Limb (tissue), 2 donors: ENCODE measurements around the gene THTPA.
"Not testable (repeated sequence)": the region's sequence is repeated elsewhere in the genome, so short reads cannot be mapped to it uniquely, and the experiment has no call there.

Experiments used
- DNase-seq, 2 donors: peaks; one replicate each; pipeline ENCODE4 v3.0.0-alpha.2; 2016; ENCODE audit errors: extremely low spot score in 2 of 2

The THTPA gene

DNA sequence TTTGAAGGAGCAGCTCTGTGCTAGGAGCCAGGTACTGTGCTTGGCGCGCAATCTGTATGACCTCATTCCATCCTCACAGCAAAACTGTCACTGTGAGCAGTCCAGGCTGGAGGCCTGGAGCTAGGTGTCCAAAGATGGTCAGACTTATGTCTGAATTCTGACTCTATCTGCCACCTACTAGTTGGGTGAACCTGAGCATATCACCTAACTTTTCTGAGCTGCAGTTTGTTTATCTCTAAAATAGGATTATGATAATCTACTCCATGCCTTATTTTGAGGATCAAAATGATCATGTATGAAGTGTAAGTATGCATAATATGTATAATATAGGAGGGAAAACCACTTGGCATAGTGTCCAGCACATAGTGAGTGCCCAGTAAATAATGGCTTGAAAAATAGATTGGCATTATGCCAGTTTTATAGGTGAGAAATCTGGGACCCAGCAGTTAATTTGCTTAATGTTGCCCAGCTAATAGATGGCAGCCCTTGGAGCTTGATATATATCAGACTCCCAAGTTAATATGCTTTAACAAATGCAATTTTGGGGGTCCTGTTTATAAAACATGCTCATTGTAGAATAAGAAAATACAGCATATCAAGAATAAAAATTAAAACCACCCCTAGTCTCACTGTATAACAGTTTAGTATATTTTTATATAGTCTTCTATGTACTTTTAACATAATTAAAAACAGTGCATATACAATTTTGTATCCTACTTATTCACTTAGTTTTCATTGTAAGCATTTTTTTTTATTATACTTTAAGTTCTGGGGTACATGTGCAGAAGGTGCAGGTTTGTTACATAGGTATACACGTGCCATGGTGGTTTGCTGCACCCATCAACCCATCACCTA is 27.1 kb downstream of the THTPA start:
- DNase-seq = peak in 1 of 2 donors; percentile 10

DNA sequence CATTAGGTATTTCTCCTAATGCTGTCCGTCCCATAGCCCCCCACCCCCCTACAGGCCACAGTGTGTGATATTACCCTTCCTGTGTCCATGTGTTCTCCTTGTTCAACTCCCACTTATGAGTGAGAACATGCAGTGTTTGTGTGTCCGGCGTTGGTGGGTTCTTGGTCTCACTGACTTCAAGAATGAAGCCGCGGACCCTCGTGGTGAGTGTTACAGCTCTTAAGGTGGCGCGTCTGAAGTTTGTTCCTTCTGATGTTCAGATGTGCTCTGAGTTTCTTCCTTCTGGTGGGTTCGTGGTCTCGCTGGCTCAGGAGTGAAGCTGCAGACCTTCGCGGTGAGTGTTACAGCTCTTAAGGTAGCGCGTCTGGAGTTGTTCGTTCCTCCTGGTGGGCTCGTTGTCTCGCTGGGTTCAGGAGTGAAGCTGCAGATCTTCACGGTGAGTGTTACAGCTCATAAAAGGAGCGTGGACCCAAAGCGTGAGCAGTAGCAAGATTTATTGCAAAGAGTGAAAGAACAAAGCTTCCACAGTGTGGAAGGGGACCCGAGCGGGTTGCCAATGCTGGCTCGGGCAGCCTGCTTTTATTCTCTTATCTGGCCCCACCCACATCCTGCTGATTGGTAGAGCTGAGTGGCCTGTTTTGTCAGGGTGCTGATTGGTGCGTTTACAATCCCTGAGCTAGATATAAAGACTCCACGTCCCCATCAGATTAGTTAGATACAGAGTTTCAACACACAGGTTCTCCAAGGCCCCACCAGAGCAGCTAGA is 27.9 kb downstream of the THTPA start:
- DNase-seq = peak in 1 of 2 donors; percentile 10

DNA sequence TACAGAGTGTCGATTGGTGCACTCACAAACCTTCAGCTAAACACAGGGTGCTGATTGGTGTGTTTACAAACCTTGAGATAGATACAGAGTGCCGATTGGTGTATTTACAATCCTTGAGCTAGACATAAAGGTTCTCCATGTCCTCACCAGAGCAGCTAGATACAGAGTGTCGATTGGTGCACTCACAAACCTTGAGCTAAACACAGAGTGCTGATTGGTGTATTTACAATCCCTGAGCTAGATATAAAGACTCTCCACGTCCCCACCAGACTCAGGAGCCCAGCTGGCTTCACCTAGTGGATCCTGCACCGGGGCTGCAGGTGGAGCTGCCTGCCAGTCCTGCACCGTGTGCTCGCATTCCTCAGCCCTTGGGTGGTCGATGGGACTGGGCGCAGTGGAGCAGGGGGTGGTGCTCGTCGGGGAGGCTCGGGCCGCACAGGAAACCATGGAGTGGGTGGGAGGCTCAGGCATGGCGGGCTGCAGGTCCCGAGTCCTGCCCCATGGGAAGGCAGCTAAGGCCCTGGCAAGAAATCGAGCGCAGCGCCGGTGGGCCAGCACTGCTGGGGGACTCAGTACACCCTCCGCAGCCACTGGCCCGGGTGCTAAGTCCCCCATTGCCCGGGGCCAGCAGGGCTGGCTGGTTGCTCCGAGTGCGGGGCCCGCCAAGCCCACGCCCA is 28.6 kb downstream of the THTPA start:
- DNase-seq = not testable (repeated sequence)

DNA sequence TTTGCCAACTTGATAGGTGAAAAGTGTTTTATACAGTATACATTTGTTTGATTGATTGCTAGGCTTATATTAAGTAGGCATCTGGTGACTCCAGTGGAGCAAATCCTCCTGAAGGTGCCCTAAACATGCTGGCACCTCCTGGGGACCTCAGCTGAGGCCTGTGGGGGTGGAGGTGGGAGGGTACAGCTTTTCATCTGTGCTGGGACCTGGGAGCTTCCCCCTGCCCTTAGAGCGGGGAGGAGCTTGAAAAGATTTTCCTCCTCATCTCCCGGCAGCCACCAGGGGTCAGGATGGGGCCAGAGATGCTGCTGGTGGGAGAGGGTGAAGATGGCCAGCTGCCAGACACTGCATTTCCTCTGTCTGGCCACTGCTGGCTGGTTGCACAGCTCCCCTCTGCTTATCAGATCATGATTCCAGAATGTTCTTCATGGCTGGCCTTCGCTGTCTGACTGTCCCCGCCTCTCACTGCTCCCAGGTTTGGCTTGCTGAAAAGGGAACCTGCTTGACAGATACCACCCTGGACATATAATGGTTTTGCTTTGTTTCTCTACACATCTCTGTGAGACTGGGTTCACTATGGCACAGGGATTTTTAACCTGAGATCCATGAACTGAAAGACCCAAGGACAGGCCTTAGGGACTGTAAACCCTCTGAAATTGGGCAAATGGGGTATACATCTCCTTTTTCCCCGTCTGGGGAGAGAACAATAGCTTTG is 33.0 kb downstream of the THTPA start:
- DNase-seq = peak; percentile 86 to 93

DNA sequence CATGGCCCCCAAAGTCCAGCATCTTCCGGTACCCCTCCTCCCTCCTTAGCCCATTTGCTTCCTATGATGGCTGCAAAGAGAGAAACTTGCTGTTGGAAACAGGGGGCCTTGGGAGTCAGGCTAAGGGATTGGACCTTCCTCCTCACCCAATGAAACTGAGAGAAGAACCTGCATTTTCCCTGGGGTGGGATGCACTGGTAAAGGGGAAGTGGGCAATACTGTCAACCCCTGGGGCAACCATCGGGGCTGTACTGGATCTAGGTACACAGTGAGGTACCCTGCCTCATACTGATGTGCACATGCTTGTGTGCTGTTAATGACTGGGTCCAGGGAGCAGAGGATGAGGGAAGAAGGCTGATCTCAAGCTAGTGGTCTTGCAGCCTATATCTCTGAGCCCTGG is 33.5 kb downstream of the THTPA start:
- DNase-seq = no peak

DNA sequence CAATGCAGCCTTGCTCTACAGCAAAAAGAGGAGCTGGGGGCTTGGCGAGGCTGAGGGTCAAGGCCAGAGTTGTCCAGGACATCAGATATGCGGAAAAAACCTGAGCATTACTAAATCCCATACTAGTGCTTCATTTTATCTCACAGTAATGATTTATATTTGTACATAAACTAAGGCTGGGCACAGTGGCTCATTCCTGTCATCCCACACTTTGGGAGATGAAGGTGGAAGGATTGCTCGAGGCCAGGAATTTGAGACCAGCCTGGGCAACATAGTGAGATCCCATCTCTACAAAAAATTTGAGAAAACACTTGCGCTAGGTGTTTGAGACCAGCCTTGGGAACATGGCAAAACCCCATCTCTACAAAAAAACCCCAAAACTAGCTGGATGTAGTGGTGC is 34.1 kb downstream of the THTPA start:
- no peak for DNase-seq

DNA sequence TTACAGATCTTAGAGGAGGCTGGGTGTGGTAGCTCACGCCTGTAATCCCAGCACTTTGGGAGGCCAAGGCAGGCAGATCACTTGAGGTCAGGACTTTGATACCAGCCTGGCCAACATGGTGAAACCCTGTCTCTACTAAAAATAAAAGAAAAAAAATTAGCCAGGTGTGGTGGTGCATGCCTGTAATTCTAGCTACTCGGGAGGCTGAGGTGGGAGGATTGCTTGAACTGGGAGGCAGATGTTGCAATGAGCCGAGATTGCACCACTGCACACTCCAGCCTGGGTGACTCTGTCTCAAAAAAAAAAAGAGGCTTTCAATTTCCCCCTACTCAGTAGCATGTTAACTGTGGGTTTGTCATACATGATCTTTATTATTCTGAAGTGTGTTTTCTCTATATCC is 38.1 kb downstream of the THTPA start:
- not testable (repeated sequence) for DNase-seq

DNA sequence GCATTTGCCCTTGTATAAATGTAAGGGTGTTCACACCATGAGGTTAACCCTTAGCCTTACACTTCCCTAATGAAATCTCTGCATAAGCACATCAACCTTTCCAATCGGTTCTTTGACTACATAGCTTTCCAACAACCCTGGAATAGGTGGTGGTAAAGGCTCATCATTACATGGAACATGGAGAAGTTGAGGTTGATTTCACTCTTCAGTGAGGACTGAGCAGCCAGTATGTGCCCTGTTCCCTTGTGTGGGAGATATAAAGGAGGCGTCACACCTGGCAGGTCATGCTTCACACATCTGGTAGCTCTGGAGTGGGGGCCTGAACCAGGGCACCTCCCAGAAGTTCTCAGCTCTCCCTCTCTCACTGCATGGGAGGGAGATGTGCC is 44.2 kb downstream of the THTPA start:
- DNase-seq = no peak

DNA sequence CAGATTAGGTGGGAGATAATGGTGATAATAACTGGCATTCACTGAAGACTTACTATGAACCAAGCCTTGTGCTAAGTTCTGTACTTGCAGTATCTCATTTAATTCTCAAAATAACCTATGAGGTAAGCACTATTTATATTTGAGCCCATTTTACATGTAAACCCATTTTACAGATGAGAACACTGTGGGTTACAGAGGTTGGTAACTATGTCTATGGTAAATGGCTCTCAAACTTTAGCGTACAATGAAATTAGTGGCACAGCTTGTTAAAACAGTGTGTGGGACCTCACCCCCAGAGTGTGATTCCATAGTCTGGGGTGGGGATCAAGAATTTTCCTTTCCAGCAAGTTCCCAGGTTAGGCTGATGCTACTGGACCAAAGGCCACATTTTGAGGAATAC is 44.7 kb downstream of the THTPA start:
- no peak for DNase-seq

DNA sequence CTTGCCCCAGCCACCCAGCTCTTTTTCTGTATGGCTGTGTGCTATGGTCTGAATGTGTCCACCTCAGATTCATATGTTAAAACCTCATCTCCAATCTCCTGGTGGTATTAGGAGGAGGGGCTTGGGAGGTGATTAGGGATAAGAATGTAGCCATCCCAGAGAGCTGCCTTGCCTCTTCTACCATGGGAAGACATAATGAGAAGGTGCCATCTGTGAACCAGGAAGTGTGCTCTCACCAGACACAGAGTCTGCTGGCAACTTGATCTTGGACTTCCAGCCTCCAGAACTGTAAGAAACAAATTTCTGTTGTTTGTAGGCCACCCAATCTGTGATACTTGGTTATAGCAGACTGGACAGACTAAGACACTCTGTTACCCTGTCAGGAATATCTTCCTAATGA is 45.4 kb downstream of the THTPA start:
- DNase-seq = no peak

DNA sequence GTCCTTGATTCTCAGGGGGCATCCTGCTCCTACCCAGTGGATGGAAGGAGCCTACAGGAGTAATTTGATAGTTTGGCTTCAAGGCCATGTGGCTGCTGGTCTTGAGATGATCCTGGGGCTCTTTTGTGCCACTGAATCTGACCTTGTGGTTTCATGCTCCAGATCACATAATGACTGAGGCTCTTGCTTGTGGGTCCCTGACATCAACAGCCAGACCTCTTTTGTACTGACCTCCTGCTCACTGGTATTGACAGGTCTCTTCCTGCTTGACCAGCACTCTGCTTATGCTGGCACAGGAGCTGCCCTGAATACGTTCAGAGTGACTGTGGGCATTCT is 45.7 kb downstream of the THTPA start:
- DNase-seq = no peak

DNA sequence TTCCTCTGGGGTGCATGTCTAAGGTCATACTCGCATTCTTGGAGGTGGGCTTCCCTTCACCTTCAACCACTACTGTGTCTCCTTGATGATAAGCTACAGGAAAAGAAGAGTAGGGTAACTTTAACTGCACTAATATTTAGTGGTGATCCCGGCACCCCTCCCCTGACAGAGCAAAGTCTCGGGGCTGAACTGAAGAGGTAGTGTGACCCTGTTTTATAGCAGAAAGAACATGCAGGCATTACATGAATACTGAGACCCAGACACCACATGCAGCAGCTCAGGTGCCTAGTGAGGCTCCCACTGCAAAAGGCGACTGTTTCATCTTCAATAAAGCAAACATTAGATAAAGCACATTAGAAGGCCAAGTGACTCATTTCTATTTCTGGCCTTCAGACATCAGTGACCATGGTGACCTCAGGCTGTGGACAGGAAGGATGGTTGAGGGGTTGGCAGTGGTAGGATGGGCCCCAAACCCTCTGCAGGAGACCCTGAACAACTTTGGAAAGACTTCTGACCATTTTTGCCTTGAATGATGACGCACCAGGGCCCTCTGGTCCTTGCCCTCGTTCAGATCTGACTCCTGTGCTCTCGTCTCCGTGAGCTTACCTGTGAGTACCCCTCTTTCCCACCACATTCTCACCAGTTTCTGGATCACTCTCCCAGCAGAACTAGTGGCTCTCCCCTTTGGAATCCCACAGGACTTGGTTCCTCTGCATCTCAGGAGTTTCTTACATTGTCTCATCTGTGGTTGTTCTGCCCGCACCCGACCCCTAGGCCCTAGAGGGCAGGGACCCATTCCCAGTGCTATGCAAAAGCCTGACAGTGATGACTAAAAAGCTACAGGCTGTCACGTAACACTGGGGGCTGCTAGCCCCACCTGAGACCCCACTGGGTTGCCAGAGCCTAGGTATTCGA is 46.4 kb downstream of the THTPA start:
- DNase-seq = no peak

DNA sequence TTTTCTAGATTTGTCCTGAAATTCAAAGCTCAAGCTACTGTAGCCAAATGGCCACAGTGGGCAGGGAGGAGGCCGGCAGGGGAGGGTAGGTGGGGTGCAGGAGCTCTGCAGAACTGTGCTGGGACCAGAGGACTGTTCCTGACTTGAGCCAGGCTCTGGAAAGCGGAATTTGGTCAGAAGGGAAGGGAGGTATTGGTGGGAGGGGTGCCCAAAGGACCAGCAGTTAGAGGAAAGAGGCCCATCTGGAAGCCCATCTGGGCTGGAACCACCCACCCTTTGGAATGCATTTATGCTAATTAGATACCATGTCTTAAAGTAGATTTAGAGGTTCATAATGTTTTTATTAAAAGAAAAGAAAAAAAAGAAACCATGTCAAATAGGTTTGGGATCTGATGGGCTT is 47.0 kb downstream of the THTPA start:
- DNase-seq = no peak

DNA sequence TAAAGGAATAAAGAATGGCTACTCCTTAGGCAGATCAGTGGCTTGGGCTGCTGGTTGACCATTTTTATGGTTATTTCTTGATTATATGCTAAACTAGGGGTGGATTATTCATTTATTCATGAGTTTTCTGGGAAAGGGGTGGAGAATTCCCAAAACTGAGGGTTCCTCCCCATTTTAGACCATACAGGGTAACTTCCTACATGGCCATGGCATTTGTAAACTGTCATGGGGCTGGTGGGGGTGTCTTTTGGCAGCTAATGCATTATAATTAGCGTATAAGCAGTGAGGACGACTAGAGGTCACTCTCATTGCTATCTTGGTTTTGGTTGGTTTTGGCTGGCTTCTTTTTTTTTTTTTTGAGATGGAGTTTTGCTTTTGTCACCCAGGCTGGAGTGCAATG is 48.1 kb downstream of the THTPA start:
- no peak for DNase-seq

DNA sequence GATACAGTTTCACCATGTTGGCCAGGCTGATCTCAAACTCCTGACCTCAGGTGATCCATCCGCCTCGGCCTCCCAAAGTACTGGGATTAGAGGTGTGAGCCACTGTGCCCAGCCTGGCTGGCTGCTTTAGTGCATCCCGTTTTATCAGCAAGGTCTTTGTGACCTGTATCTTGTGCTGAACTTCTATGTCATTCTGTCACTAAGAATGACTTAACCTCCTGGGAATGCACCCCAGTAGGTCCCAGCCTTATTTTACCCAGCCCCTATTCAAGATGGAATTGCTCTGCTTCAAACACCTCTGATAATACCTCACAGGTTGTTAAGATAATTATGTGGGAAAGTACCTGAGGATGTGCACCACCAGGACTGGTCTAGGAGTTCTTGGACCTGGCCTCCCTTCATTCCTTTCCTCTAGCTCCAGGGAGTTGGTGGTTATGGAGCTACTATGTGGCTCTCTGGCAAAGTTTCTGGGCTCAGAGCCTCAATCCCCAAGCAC is 48.7 kb downstream of the THTPA start:
- DNase-seq = no peak

DNA sequence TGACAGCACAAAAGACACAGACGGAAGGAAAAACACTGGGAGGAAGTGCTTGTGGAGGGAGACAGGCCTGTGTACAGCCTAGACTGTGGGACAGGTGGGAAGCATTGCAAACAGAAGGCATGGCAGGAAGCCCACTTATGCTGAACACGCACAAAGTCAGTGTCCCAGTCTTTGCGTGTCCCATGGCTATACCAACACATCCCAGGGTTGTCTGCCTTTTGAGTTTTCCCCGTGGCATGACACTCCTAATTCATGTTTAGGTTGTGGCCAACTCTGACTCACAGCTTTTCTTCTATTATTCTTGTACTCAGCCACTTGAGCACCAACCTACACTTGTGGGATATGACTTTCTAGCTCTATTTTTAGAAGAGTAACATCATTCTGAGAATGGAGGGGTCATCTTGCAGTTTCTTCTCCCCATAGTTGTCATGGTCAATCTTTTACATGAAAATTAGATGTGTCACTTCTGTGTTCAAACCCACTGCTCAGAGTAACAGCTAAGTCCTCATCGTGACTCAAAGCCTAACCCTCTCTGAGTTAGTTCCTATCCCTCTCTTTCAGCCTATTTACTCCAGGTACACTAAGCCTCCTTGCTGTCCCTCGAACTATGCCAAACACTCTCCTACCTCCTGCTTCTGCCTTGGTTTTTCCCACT is 50.0 kb downstream of the THTPA start:
- DNase-seq = no peak

DNA sequence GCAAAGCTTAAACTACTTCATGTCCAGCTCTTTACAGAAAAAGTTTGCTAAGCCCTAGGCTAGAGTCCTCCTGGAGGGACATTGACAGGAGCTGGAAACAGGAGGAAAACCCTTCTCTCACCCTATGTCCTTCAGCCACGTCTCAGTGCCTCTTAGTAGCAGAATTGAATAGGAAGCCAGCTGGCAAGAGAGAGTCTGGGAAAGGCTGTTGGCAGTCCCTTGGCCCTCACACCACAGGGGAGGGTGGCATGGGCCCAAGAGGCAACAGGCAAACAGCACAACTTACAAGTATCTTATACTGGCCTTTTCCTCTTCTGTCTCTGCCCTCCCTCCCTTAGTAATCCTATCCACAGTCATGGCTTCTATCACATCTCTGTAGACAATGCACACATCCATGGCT is 52.4 kb downstream of the THTPA start:
- DNase-seq = no peak

DNA sequence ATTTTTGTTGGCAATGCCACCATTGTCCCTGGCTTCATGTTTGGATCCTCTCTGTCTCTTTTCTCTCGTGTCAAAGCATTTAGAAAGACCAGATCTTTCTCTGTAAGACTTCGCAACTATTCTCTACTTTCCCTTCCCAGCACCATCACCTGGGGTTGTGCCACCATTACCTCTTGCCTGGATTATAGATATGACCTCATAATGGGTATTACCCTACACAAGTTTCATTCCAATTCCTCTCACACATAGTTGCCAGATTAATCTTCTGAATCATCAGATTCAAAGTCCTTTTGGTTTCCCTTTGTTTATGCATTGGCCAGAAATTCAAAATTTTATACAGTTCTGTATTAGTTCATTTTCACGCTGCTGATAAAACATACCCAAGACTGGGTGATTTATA is 52.9 kb downstream of the THTPA start:
- no peak for DNase-seq

DNA sequence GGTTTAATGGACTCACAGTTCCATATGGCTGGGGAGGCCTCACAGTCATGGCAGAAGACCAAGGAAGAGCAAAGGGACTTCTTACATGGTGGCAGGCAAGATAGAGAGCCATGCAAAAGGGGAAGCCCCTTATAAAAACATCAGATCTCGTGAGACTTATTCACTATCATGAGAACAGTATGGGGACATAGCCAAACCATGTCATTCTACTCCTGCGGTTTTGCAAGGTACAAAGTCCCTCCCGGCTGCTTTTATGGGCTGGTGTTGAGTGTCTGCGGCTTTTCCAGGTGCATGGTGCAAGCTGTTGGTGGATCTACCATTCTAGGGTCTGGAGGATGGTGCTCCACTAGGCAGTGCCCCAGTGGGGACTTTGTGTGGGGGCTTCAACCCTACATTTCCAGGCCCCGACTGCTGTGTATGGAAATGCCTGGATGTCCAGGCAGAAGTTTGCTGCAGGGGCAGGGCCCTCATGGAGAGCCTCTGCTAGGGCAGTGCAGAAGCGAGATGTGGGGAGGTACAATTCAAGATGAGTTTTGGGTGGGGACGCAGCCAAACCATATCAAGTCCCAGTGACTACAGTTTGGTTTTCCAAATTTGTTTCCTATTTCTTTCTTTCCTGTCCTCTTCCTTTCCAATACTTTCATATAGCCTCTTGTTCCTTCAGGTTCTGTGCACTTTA is 53.5 kb downstream of the THTPA start:
- DNase-seq = not testable (repeated sequence)
